Vagina (tissue), 2 donors: ENCODE data around the gene DLG2.

Source experiments
- CTCF ChIP-seq, 3 experiments: fragments of 450-650 bp in 2 of 3; fragments of 200-600 bp in 1 of 3; sonication (generic) in 1 of 3; IDR thresholded peaks; one replicate each; pipeline ENCODE4 v1.5.1; 2017 to 2019; ENCODE audit warnings: antibody characterized with exemption in 3 of 3, mild to moderate bottlenecking in 2 of 3, moderate library complexity in 2 of 3
- POLR2A ChIP-seq, 2 donors: fragments of 450-650 bp; IDR thresholded peaks; one replicate each; pipeline ENCODE4 v1.6.1; 2017; ENCODE audit warnings: antibody characterized with exemption in 2 of 2, mild to moderate bottlenecking in 2 of 2, moderate library complexity in 2 of 2

GRCh38 chr11:85406841-85407240, 220.3 kb downstream of the DLG2 start:
- TF ChIP-seq POLR2A (IDR thresholded peaks at IDR 0.05): no peak
- no peak for TF ChIP-seq CTCF (IDR thresholded peaks at IDR 0.05)
